Stimulated activated CD8-positive, alpha-beta memory T cell treated with anti-CD3 and anti-CD28 coated beads, Interleukin-12 subunit alpha, Interleukin-12 subunit beta, amount 100 ng/mL, for 24 hours (primary cell): ENCODE results near the gene MAP4K4.

Source experiments
- DNase-seq: peaks from one replicate; pipeline ENCODE4 v3.0.0-alpha.2; 2020; ENCODE audit errors: extremely low read depth

MAP4K4 gene

DNA sequence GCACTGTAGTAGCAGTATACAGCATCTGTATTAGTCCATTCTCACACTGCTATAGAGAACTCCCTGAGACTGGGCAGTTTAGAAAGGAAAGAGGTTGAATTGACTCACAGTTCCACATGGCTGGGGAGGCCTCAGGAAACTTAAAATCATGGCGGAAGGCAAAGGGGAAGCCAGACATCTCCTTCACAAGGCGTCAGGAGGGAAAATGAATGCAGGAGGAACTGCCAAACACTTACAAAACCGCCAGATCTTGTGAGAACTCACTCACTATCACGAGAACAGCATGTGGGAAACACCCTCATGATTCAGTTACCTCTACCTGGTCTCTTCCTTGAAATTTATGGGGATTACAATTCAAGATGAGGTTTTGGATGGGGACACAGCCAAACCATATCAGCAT is 25.4 kb downstream of the MAP4K4 start:
- DNase-seq: no peak

DNA sequence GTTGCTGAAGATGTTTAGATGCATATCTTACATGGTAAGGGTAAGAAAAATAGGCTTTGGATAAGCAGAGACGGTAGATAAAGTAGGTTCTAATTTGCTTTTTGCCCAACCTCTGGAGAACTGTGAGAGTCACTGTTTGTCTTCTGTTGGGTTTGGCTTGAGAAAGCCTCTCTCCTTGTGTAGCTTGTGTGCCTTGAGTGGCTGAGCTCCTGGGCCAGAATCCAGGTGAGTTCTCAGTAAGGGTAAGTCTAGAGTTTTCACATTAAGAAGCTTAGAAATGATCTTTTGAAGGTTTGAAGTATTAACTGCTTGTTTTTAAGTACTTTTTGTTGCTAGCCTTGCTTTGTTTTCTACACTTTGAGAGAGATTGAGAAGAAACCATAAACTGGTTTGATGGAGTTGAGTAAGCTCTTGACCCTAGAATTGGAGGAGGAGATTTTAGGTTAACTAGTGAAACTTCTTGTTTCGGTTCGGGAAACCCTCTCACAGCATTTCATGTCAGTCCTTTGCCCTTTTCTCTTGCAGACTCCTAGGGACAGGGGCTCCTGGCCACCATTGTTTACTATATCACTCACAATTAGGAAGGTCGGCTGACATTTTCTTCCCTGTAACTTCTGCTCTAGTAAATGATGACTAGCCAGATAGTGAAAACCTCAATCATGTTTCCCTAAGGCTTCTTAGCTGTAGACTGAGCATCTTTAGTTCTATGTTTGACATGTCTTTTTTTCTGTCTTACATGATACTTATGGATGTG is 26.0 kb downstream of the MAP4K4 start:
- DNase-seq: no peak

DNA sequence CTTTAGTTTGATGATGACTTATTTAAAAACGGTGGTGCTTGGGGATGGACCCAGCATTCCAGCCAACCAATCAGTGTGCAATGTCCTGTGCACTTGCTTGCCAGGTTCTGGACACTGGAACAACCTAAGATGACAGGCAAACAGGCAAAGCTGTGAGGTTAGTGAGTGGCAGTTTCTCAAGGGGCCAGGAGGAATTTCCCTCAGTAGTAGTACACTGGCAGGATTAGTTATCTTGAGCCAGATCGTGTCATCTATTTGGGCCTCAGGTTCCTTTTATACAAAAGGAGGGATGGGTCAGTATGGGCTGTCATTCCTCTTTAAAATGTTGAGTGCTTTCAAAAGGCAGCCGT is 26.6 kb downstream of the MAP4K4 start:
- no peak for DNase-seq

DNA sequence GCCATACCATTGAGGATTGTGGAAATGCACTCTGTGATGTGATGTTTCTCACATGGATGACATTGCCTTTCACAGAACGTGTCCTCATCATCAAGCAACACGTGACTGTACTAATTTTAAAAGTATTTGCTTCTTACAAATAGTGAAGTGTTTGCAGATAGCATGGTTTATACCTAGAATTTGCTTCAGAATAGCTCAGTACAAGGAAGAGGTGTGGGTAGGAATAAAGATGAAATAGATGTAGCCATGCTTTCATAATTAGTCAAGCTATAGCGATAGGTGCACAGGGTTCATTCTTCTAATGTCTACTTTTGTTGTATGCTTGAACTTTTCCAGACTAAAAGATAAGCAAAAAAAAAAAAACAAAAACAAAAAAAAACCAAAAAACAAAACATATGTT is 27.5 kb downstream of the MAP4K4 start:
- DNase-seq: no peak

DNA sequence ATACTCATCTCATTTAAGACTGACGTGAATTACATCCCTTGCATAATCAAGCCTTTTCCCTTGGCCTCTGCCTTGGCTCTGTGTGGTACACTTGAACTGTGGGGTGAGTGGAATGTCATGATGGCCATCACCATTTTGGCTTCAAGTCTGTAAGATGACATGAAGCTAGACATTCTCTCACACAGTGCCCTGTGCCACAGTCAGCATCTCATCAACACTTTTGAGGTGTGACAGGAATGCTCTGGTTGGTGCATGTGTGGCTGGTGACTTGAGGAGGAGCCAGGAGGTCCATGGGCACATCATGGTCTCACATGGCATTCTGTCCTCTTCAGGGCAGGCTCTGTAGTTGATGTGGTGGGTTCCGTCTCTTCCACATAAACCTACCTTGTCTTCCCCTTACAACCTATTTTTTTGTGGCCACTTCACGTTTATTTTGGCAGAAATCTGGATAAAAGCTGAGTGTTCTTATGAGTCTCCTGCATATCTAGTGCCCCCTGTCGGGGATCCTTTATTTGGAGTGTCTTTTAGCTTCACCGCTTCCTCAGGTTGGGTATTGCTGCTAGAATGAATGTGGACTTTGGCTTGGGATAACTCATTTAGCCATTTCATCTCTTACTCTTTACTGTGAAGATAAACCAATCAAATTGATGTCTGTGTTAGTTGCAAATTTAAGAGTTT is 28.1 kb downstream of the MAP4K4 start:
- DNase-seq: no peak

DNA sequence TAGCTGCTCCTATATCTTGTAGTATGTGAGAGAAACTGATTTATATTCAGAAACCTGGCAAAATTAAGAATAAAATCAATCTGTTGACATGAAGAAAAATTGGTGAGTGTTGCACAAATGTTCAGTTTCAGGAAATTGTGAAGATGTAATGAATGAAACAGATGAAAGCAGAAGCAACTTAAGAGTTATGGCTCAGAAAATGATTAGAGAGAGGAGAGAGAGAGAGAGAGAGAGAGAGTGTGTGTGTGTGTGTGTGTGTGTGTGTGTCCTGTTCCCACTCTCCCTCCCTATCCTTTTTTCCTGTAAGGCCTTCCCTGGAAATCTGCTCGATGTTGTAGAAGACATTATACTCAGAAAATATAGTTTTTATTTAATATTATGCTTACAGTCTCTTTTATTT is 31.4 kb downstream of the MAP4K4 start:
- DNase-seq: no peak

DNA sequence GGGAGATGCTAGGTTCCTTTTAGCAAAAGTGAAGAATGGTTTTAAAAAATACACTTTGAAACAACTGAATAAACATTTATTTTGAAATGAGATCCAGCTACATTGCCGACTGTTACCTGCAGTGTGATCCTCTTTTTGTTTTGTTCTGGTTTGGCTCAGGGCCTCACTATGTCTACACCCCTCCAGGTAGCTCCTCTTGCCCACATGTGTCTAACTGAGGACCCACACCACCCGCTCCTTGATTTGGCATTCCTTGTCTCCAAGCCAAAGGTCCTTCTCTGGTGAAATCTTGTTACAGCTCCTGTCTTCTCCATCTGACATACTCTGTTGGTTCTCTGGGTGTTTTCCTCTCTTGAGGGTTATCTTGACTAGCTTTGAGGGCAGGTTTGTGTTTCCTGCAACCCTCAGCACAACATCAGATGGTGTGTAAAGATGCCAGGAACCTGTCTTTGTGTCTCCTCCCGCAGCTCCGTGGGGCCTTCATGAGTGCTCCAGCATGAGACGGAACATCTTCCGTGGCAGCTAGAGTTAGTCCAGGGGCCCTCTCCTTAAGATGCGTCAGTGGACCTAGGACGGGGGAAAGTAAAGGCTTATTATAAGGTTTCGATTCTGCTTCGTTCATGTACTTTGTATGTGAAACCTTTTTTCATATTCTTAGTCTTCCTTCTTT is 32.1 kb downstream of the MAP4K4 start:
- no peak for DNase-seq

DNA sequence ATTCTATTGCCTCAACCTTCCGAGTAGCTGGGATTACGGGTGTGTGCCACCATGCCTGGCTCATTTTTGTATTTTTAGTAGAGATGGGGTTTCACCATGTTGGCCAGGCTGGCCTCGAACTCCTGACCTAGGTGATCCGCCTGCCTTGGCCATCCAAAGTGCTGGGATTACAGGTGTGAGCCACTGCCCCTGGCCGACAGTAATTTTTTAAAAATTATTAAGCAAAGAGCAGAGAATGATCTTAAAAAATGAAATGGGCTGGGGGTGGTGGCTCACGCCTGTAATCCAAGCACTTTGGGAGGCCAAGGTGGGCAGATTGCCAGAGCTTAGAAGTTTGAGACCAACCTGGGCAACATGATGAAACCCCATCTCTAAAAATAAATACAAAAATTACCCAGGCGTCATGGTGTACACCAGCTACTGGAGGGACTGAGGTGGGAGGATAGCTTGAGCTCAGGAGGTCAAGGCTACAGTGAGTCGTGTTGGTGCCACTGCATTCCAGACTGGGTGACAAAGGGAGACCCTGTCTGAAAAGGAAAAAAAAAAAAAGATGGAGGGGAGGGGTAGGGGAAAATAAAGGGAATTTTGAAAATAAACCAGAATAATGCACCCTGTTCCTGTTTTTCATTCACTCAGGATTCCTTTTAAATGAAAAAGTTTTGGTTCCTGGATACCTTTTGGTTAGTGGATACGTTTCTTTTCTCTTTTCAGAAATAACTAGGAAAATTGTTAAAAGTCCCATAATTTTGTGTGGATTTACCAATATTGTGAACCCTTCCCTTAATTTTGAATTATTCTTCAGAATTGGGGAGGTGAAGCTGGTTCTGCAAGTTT is 33.9 kb downstream of the MAP4K4 start:
- DNase-seq: no peak

DNA sequence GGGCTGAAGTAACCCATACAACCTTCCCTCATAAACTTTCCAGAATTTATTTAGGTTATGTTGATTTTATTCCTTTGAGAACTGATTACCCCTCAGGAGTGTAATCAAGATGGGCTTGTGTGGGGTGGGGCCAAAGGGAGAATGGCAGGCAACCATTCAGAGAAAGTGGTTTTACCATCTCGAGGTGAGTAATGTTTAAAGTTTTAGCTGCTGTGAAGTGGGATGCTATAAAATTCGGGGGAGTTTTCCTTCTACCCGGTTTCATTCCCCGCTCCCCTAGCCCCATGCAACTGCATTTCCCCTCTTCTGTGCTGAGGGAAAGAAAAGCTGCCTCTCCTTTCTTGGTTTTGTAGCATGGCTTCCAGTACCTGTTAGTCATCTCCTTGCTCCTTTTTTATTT is 34.7 kb downstream of the MAP4K4 start:
- DNase-seq: no peak

DNA sequence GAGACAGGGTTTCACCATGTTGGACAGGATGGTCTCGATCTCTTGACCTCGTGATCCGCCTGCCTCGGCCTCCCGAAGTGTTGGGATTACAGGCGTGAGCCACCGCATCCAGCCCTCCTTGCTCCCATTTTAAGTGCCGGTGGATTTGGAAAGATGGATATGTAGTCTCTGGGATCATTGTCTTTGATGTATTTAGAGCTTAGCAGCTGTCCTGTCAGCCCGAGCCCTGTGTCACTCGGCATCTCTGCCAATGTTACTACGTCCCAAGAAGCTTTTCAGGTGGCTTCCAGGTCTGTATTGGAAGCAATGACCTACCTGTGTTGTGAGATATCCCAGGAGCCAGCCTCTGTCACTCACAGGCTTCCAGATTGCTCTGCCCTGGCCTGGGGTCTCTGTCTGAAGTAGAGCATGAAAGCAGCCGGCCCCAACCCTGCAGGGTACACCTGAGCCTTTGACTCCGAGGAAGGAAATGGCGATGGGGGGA is 35.3 kb downstream of the MAP4K4 start:
- no peak for DNase-seq

DNA sequence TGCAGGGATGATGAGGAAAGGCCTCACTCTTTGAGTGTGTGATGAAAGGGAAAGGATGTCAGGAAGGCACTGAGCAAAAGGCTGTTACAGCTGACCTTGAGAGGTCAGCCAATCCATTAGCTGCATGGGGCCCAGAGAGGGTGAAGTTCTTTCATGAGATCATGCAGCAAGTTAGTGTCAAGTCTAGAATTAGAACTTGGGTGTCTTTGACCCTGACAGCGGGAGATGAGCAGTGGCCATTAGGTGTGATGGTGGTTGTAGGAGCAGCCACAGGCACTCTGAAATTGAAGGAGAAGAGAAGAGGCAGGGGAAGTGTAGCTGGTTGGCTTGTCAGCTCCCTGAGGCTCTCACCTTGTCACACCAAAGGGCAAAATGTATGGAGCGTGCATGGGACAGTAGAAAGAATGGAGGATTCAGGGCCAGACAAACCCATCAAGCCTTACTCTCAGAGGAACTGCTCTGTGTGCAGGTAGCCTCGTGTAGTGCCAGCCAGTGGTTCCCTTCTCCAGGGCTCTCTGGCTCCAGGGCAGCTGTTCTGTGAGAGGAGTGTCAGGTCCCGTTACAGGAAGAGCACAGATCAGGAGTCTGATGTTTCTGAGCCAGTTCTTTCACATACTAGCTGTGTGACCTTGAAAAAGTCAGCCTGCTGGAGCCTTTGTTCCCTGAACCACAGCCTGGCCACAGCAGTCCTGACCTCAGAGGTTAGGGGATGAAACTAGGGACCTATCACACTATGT is 35.9 kb downstream of the MAP4K4 start:
- no peak for DNase-seq

DNA sequence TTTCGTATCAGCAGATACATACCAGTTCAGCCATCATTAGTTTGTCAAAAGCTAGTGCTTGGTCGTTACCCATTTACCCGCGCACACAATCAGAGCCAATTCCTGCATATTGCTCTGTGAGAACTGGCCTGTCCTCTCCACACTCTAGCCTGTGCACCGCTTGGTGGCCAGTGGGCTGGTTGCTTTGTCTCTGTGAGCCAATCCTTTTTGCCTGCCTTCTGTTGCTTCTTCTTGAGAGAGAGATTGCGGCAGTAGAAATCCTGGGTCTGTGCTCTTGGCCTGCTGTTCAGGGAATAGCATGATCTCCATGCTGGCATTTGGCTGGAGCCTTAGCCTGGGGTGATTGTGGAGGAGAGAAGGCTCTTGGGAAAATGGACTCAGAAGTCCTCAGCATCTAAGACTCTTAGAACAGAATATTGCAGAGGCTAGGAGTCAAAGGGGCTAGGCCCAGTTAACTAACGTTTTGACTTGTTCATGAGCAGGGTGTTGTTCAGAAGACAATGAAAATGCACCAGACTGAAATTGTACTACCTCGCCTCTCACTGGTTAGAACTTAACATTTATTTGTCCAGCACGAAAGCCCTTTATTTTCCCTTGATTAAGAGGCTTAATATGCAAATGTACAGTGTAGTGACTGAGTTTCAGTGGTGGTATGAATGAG is 37.1 kb downstream of the MAP4K4 start:
- no peak for DNase-seq

DNA sequence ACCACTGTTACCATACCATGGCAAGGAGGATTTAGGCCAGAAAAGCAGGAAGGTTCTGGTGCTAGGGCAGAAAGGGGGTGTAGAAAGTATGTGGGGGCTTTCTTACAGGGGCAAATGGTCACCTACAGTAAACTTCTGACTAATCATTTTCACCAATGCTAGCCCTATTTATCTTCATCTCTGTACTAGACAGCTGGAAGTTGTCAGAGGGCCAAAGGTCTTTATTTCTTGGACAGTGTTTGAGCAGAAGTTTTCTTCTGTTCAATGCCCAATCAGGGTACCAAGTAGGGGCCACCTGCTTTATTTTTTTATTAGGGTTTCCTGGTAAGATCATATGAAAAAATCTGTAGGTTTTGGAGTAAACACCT is 37.6 kb downstream of the MAP4K4 start:
- DNase-seq: no peak

DNA sequence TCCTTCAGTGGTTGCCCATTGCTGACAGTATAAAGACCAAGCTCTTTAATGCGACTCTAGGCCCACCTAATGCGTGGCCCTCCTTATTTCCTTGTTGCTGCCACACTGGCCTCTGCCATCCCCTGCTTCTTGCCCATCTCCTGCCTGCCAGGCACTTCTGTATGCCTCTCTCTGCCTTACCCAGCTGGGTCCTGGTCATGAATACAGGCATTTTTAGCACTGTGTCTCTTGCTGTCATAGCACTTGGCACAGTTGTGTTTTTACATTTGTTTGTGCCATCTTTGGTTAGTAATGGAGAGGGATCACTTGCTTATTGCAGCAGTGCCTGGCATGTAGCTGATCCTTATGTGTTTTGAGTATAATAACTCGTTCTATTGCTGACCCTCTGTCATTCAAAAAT is 38.7 kb downstream of the MAP4K4 start:
- no peak for DNase-seq

DNA sequence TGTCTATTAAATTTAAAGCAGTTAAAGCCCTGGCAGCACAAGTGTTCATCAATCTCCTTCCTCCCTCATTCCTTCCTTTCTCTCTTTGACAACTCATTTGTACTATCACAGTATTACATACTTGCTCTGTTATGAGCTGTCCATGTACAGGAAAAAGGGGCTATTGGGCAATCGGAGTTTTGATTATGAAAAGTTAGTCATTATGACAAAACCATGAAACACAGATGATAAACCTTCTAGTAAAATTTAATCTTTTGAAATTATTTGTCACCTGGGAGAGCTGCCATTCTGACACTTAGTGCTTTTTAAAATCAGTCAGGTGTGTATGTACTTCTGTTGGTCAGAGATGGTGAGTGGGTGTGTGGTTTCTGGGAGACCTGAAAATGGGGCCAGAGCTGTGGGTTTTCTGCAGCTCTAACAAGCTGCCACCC is 39.4 kb downstream of the MAP4K4 start:
- no peak for DNase-seq

DNA sequence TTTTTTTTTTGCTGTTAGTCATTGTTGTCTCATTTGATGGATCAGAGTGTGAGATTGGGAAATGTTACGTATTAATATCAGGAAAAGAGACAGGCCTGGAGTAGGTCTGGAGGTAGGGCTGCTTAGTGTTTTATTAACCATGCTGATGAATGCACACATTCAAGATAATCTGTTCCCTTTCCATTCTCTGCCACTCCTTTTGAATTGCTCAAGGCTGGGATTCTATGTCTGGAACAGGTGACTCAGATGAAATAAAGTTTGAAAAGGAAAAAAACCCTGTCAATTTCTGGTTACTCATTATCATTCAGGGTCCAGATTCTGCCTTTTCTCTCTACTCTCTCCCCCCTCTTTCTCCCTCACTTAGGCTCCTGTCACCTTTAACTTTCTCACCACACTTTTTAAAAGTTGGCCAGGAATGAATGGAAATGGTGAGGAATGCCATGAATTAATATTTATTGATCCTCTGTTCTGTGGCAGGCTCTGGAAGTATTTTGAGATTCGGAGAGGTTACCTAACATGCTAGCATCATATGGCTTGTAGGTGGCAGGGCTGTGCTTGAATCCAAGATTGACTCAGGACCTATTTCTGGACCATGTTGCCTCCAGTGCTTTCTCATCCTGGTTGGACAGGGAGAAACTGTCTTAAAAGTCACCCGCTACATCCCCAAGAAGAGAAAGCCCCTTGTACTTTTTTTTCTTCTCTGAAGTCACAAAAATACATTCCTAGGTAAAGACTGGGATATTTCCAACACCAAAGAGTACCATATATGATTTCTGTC is 40.2 kb downstream of the MAP4K4 start:
- DNase-seq: no peak

DNA sequence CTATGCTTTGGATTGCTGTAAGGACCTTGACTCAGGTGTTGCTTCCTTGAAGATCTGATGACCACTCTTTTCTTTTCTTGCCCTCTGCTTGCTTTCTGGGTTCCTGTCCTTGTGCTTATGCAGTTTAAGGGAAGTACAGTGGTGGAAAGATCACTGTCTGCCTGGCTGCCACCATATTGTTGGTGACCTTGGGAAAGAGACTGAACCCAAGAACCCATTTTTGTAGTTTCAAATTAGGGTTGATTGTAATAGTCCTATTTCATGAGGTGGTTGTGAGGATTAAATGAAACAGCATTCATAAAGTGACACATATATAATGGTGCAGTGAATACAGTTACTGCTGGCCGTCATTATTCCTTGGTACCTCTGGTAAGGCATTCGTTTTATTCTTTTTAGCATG is 41.1 kb downstream of the MAP4K4 start:
- no peak for DNase-seq

DNA sequence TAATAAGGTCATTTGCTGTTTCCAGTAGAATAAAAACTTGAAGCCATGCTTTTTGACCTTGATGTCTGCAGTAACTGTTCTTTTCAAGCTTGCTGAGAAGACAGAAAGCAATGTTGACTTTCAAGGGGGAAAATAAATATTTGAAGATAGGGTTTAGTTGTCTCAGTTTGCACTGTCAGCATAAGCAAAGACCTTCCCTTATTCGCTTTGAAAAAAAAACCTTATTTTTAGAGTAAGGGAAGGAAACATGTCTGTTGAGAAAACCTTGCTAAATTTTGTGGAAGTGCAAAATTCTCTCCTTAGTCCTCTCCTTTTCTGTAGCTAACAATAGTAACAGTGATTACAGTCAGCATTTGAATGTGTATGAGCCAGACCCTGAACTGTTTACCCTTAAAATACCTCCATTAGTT is 43.1 kb downstream of the MAP4K4 start:
- DNase-seq: no peak

DNA sequence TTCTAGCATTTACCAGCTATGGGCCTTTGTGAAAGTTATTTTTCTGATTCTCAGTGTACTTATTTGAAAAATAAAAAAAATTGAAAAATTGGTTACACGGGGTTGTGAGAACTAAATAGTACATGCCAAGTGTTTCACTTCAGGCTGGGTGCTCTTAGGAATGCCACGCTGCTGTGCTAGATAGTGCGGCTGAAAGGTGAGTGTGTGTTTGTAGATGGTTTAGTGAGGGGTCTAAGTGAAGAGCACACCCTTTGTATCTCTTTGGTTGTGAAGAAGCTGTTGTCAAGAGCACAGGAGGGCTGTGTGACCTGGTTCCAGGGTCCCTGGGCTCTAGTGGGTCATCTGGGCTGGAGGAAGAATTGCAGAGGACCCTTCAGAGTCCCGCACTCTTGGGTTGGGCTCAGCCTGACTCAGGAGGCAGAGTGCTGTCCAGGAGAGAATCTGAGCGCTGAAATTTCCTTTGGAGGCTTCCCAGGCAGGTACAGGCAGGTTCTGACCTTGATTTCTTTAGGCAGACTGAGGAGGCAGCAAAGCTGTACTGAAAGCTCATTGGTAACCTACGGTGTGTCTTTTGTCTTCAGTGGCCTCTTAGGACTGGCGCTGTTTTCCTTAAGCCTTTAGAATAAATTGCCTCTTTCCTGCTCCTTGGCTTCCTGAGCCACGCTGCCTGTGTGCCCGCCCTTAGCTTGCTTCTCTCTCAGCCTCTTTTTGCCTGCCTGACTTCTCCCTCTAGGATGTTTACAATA is 44.4 kb downstream of the MAP4K4 start:
- no peak for DNase-seq
